Suprapubic skin (tissue), 4 donors: ENCODE results near the gene ABCA9. TPM values are rescaled to one million over a fixed set of nuclear protein-coding genes. Genes with fewer than 3 reads are reported as not detected.

Experiments used
- DNase-seq, 2 donors: peaks; one replicate each; pipeline ENCODE4 v3.0.0-alpha.2; 2019; ENCODE audit warnings: low spot score in 2 of 2
- H3K27ac ChIP-seq: fragments of 200-600 bp; sonication (generic); one replicate; pipeline ENCODE4 v1.5.1; 2019
- H3K27me3 ChIP-seq: fragments of 200-600 bp; sonication (generic); one replicate; pipeline ENCODE4 v1.5.1; 2019
- H3K36me3 ChIP-seq: fragments of 200-600 bp; sonication (generic); one replicate; pipeline ENCODE4 v1.5.1; 2019
- H3K4me1 ChIP-seq: fragments of 200-600 bp; sonication (generic); one replicate; pipeline ENCODE4 v1.5.1; 2019
- H3K4me3 ChIP-seq: fragments of 200-600 bp; sonication (generic); one replicate; pipeline ENCODE4 v1.5.1; 2019; ENCODE audit warnings: mild to moderate bottlenecking
- H3K9me3 ChIP-seq: fragments of 200-600 bp; sonication (generic); one replicate; pipeline ENCODE4 v1.5.1; 2019
- EP300 ChIP-seq: sonication (generic); formaldehyde crosslinking; IDR thresholded peaks from one replicate; pipeline ENCODE4 v1.6.1; 2017; ENCODE audit warnings: antibody characterized with exemption
- POLR2A ChIP-seq, 2 donors: fragments of 450-650 bp; IDR thresholded peaks; one replicate each; pipeline ENCODE4 v1.6.1; 2017; ENCODE audit warnings: antibody characterized with exemption in 2 of 2, mild to moderate bottlenecking in 2 of 2, moderate library complexity in 2 of 2
- POLR2AphosphoS5 ChIP-seq, 3 donors: sonication (generic); formaldehyde crosslinking; IDR thresholded peaks; one replicate each; pipeline ENCODE4 v1.6.1; 2017; ENCODE audit warnings: antibody characterized with exemption in 3 of 3
- WGBS: methylation state at CpG from one replicate; pipeline ENCODE4 v1.1.5; 2018; 5-methylcytosine and 5-hydroxymethylcytosine counted together
- total RNA-seq, 4 donors: library from RNA; depleted of rRNA; stranded (reverse); fragments of >200 nt; gene quantifications; one replicate each; pipeline ENCODE4 v1.1.0, GENCODE V29; 2016
- TF ChIP-seq, protein P1 (sequence below), 2 donors: fragments of 200-600 bp in 1 of 2; fragments of 450-650 bp in 1 of 2; sonication (generic) in 1 of 2; IDR thresholded peaks; one replicate each; pipeline ENCODE4 v1.5.1; 2016 to 2019; ENCODE audit warnings: antibody characterized with exemption in 2 of 2, mild to moderate bottlenecking in 1 of 2, moderate library complexity in 1 of 2

The ABCA9 gene, protein sequence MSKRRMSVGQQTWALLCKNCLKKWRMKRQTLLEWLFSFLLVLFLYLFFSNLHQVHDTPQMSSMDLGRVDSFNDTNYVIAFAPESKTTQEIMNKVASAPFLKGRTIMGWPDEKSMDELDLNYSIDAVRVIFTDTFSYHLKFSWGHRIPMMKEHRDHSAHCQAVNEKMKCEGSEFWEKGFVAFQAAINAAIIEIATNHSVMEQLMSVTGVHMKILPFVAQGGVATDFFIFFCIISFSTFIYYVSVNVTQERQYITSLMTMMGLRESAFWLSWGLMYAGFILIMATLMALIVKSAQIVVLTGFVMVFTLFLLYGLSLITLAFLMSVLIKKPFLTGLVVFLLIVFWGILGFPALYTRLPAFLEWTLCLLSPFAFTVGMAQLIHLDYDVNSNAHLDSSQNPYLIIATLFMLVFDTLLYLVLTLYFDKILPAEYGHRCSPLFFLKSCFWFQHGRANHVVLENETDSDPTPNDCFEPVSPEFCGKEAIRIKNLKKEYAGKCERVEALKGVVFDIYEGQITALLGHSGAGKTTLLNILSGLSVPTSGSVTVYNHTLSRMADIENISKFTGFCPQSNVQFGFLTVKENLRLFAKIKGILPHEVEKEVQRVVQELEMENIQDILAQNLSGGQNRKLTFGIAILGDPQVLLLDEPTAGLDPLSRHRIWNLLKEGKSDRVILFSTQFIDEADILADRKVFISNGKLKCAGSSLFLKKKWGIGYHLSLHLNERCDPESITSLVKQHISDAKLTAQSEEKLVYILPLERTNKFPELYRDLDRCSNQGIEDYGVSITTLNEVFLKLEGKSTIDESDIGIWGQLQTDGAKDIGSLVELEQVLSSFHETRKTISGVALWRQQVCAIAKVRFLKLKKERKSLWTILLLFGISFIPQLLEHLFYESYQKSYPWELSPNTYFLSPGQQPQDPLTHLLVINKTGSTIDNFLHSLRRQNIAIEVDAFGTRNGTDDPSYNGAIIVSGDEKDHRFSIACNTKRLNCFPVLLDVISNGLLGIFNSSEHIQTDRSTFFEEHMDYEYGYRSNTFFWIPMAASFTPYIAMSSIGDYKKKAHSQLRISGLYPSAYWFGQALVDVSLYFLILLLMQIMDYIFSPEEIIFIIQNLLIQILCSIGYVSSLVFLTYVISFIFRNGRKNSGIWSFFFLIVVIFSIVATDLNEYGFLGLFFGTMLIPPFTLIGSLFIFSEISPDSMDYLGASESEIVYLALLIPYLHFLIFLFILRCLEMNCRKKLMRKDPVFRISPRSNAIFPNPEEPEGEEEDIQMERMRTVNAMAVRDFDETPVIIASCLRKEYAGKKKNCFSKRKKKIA (N-terminal part only)
- 10 to 100 TPM in 1 of 4 donors, 1 to 10 TPM in 3; 1.7 to 69.0 (median 6.0) TPM for total RNA-seq

GRCh38 chr17:69060822-69061221, at the start of gene ABCA9:
Gene ABCA9, minus strand, starts transcription at chr17:69060927. Its CDS starts 9,801 bp downstream, at chr17:69051126.
- H3K27ac ChIP-seq, result peak within 1 kb of the TSS; percentile 57

GRCh38 chr17:69105907-69106730, 45.4 kb upstream of the ABCA9 start:
- no peak overlapping the region for H3K4me3 ChIP-seq
- no peak for DNase-seq
- WGBS, result 86% methylated on average over 10 of the region's 10 CpGs
- TF ChIP-seq POLR2AphosphoS5 (IDR thresholded peaks at IDR 0.05), result no peak
- no peak for TF ChIP-seq EP300
- TF ChIP-seq, protein P1, sequence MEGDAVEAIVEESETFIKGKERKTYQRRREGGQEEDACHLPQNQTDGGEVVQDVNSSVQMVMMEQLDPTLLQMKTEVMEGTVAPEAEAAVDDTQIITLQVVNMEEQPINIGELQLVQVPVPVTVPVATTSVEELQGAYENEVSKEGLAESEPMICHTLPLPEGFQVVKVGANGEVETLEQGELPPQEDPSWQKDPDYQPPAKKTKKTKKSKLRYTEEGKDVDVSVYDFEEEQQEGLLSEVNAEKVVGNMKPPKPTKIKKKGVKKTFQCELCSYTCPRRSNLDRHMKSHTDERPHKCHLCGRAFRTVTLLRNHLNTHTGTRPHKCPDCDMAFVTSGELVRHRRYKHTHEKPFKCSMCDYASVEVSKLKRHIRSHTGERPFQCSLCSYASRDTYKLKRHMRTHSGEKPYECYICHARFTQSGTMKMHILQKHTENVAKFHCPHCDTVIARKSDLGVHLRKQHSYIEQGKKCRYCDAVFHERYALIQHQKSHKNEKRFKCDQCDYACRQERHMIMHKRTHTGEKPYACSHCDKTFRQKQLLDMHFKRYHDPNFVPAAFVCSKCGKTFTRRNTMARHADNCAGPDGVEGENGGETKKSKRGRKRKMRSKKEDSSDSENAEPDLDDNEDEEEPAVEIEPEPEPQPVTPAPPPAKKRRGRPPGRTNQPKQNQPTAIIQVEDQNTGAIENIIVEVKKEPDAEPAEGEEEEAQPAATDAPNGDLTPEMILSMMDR (IDR thresholded peaks at IDR 0.05), result no peak
- TF ChIP-seq POLR2A (IDR thresholded peaks at IDR 0.05), result no peak
- H3K36me3 ChIP-seq, result peaks cover 9% of the 10 kb centered on the region
- H3K9me3 ChIP-seq, result no peaks in the 10 kb centered on the region
- H3K27me3 ChIP-seq, result no peaks in the 10 kb centered on the region
- H3K27ac ChIP-seq, result no peak overlapping the region
- no peaks in the 10 kb centered on the region for H3K4me1 ChIP-seq

More at GRCh38 chr17:69060822-69061221, at the start of gene ABCA9:
- WGBS, result 35% methylated on average over 2 of the region's 2 CpGs
- Histone ChIP-seq H3K27me3 (no peaks in the 10 kb centered on the region), H3K36me3 (no peaks in the 10 kb centered on the region), H3K4me1 (peaks cover 9% of the 10 kb centered on the region), H3K9me3 (no peaks in the 10 kb centered on the region), H3K4me3 (peak within 1 kb of the TSS; percentile 12)
- DNase-seq, result no peak
- TF ChIP-seq POLR2AphosphoS5 (IDR thresholded peaks at IDR 0.05) (peak in 2 of 3 donors; percentile 46 to 52), EP300 (no peak)
- TF ChIP-seq, protein P1 (IDR thresholded peaks at IDR 0.05), result no peak

DNA sequence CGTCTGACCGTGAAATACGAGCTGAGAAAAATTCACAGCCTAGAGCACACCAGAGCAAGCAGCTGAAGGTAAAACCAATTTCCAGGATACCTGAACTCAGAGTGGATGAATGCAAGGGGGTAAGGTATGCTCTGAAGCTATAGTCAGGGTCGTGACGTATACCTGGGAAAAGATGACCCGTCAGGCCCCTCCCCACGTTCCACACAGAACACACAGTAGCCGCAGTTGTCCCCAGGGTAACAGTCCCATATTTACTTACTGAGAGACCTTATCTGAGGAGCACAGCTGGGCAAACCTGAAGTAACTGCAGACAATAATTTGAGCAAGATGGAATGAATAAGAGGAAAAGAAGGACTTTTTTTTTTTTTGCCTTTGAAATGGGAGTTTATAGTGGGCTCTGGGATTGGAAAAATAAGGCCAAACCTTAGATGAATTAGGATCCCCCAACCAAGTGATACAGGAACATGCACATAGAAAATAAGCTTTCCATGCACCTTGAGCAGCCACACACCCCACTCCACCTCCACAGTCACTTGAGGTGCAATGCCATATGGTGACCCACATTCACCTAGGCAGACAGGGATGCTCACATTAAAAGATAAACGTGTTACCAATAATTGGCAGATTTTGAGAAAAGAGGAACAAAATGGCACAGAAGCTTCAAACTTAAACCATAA, 43.0 kb upstream of the ABCA9 start:
- Histone ChIP-seq H3K4me3 (no peak overlapping the region), H3K9me3 (no peaks in the 10 kb centered on the region), H3K4me1 (no peaks in the 10 kb centered on the region), H3K36me3 (peaks cover 12% of the 10 kb centered on the region), H3K27me3 (no peaks in the 10 kb centered on the region), H3K27ac (no peak overlapping the region)
- WGBS, result 92% methylated on average over 9 of the region's 9 CpGs
- no peak for DNase-seq
- TF ChIP-seq, protein P1 (IDR thresholded peaks at IDR 0.05), result no peak
- TF ChIP-seq EP300 (no peak), POLR2AphosphoS5 (IDR thresholded peaks at IDR 0.05) (no peak), POLR2A (IDR thresholded peaks at IDR 0.05) (no peak)

- Histone ChIP-seq H3K4me3 (no peak overlapping the region), H3K27ac (no peak overlapping the region), H3K27me3 (no peaks in the 10 kb centered on the region), H3K9me3 (no peaks in the 10 kb centered on the region), H3K4me1 (no peaks in the 10 kb centered on the region), H3K36me3 (peaks cover 31% of the 10 kb centered on the region)
- no peak for DNase-seq
- TF ChIP-seq POLR2AphosphoS5 (IDR thresholded peaks at IDR 0.05) (no peak), POLR2A (IDR thresholded peaks at IDR 0.05) (no peak), EP300 (no peak)
- TF ChIP-seq, protein P1 (IDR thresholded peaks at IDR 0.05), result no peak
- WGBS, result 94% methylated on average over 4 of the region's 4 CpGs
Measured at GRCh38 chr17:69098625-69099024, 37.9 kb upstream of the ABCA9 start.
